GM03348 (cell line): Measurements from ENCODE around the gene CDH13.

Experiments
- DNase-seq: peaks from one replicate; pipeline ENCODE4 v3.0.0; 2012; ENCODE audit warnings: low spot score

The CDH13 gene

GRCh38 chr16:82699711-82700495, 73.1 kb downstream of the CDH13 start:
- DNase-seq: peak; percentile 70

GRCh38 chr16:82700541-82701235, 73.9 kb downstream of the CDH13 start:
- peak; percentile 41 for DNase-seq

GRCh38 chr16:82701442-82701955, 74.7 kb downstream of the CDH13 start:
- DNase-seq: peak; percentile 21

GRCh38 chr16:82703161-82703560, 76.4 kb downstream of the CDH13 start:
- DNase-seq: no peak

- no peak for DNase-seq
These were observed 77.4 kb downstream of the CDH13 start for GRCh38 chr16:82703871-82704768.

- DNase-seq: no peak
These were observed 83.2 kb downstream of the CDH13 start for GRCh38 chr16:82709987-82710386.

GRCh38 chr16:82713778-82714177, 87.0 kb downstream of the CDH13 start:
- no peak for DNase-seq

GRCh38 chr16:82715160-82715559, 88.4 kb downstream of the CDH13 start:
- DNase-seq: no peak

- DNase-seq: no peak
These were observed 89.1 kb downstream of the CDH13 start for GRCh38 chr16:82715833-82716232.

- no peak for DNase-seq
These were observed 89.6 kb downstream of the CDH13 start for GRCh38 chr16:82716361-82716855.

GRCh38 chr16:82720414-82720813, 93.6 kb downstream of the CDH13 start:
- DNase-seq: no peak

GRCh38 chr16:82726306-82726705, 99.5 kb downstream of the CDH13 start:
- DNase-seq: no peak

- DNase-seq: no peak
These were observed 102.1 kb downstream of the CDH13 start for GRCh38 chr16:82728901-82729300.

GRCh38 chr16:82730901-82731300, 104.1 kb downstream of the CDH13 start:
- no peak for DNase-seq

- DNase-seq: no peak
These were observed 105.7 kb downstream of the CDH13 start for GRCh38 chr16:82732461-82732860.

- DNase-seq: no peak
These were observed 108.4 kb downstream of the CDH13 start for GRCh38 chr16:82735186-82735585.

GRCh38 chr16:82735673-82736091, 108.9 kb downstream of the CDH13 start:
- no peak for DNase-seq

- no peak for DNase-seq
These were observed 109.5 kb downstream of the CDH13 start for GRCh38 chr16:82736224-82736623.

- no peak for DNase-seq
These were observed 111.9 kb downstream of the CDH13 start for GRCh38 chr16:82738699-82739098.

GRCh38 chr16:82741073-82741615, 114.4 kb downstream of the CDH13 start:
- no peak for DNase-seq

GRCh38 chr16:82744958-82745357, 118.2 kb downstream of the CDH13 start:
- no peak for DNase-seq

GRCh38 chr16:82748026-82748425, 121.3 kb downstream of the CDH13 start:
- peak; percentile 68 for DNase-seq
